ENCODE measurements around the gene FOXK2.
A peak's percentile ranks its signal among the peaks of the same experiment; 100 is the strongest.

FOXK2 gene

DNA sequence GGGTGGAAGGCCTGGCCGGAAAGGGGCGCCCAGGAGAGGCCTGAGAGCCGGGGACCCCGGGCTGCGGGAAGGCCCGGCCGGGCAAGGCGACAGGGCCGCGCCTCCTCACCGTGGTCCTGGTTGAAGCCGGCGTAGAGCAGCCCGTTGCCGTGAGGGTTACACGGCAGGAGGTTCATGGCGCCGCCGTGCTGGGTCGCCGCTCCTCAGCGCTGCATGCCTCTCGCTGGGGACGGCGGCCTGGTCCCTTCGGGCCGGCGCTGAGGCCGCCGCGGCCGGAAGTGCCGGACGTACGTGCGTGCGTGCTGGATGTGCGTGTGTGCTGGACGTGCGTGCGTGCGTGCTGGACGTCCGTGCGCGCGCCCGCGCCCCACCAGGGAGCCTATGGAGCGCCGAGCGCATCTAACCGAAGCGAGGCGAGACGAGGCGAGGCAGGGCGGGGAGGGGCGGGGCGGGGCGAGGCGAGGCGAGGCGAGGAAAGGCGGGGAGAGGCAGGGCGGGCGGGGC, 128.7 kb downstream of the FOXK2 start, which contains the start of gene WDR45B:
Gene WDR45B, minus strand, starts transcription at position 280 of the 504 bp plus-strand sequence. Its CDS starts 104 bp downstream, at position 176.
- DNase-seq, result peak; percentile 10

DNA sequence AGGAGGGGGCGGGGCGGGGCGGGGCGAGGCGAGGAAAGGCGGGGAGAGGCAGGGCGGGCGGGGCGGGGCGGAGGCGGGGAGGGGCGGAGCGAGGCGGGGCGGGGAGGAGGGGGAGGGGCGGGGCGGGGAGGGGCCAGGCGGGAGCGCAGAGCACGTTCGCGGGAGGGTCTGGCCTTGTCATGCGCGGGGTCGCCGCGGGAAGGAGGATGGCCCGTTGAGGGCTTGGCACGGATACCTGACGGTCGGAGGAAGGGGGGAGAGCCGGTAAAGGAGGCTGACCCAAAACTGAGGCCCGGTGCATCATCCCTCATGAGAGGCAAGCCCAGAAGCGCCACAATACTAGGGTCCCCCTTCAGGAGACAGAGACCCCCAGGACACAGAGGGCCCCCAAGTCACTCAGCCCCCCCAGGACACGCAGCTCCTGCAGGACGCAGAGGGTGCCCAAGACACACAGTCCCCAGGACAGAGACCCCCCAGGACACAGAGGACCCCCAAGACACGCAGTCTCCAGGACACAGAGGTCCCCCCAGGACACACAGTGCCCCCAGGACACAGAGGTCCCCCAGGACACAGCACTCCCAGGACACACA, 129.3 kb downstream of the FOXK2 start:
- no peak for DNase-seq

DNA sequence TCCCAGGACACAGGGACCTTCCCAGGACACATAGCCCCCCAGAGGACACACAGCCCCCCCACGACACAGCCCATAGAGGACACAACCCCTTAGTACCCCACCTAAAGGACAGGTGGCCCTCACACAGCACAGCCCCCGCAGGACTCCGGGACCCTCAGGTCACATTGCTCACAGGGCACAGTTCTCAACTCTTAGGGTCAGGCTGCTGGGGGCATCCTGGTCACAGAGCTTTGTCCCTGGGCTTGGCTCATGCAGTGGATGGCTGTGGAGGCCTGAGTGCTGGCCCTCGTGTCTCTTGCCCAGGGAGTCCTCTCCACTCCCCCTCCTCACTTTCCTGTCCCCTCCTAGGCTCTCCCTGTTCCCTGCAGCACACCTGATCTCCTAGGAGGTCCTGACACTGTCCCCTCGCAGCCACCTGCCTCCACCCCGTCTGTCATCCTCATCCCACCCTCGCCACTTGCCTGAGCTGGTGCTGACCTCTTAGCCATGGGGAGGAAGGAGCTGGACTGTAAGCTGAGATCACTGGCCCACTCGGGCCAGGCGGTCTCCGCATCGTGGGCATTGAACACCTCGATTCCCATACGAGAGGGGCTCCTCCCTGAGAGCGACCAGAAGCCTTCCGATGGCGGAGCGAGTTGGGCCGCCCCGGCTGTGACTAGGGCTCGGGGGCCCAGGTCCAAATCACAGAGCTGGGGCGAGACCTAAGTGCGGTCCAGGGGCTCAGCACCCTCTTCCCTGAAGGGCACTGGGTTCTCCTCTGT, 130.1 kb downstream of the FOXK2 start:
- DNase-seq, result no peak

DNA sequence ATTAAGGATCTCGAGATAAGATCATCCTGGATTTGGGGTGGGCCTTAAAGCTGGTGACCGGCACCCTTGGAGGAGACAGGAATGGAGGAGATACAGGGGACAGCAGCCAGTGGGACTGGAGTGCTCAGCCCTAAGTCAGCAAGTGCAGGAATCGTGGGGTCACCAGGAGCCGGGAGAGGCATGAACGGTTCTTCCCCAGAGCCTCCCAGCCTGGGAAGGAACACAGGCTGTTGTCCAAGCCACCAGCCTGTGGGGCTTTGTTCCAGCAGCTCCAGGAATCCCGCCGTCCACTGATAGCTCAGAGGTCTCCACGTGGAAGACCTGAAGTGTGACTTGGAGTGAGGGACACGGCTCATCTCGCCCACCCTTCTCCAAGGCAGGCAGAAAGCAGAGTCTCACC, 131.2 kb downstream of the FOXK2 start:
- no peak for DNase-seq

DNA sequence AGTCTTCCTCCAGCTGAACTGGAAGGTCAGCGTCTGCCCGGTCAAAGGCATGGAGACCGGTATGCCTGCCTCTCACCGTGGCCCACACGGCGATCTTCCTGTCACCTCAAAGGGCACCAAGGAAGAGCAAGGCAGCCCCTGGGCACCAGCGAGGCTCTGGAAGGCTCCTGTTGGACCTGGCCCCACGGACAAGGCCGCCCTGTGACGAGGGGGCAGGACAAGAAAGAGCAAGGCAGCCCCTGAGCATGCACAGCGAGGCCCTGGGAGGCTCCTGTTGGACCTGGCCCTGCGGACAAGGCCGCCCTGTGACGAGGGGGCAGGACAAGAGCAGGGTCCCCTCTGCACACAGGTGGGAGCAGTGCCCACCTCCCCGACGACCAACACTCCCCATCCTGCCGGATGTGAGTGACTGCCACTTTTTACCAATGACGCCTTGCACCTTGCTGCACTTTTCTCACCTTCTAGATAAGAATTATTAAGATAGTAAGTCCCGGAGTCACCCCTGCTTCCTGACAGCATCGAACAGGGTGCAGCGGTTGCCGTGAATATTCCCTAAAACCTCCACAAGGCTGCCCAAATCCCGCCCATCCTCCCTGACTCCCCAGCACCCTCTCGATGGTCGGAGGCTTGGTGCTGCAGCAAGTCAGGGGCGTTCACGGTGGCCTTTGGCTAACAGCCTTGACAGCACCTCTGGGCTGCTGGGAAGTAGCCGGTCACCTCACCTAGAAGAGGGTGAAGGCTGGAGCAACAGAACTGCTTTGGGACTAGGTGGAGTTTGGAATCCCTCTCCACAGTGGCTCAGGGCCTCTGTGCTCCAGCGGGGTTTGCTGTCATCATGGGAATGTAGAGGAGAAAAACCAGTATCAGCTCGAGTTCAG, 134.4 kb downstream of the FOXK2 start:
- no peak for DNase-seq
